ENCODE results near the gene GCM1.

GRCh38 chr6:53119772-53120409, 28.8 kb downstream of the GCM1 start:
- no peak for TF ChIP-seq CTCF (IDR thresholded peaks at IDR 0.05)
- TF ChIP-seq POLR2A (IDR thresholded peaks at IDR 0.05), result no peak
